HepG2 (cell line): ENCODE data around the gene TMEM127. TPM values are rescaled to one million over a fixed set of nuclear protein-coding genes. Genes with fewer than 3 reads are reported as not detected.

Source experiments
- ATAC-seq: fragments of 200-7000 bp; cut with Tn5 transposase; 3 replicates; pipeline ENCODE4 v1.9.1; 2020; ENCODE audit warnings: mild to moderate bottlenecking, moderate library complexity
- BruUV-seq: library from RNA; stranded (reverse); fragments of 400-500 nt; replicated peaks from 2 replicates; lab custom pipeline; 2021; lab: Mats Ljungman, UMichigan
- CTCF ChIA-PET: fragments of 300-600 bp; formaldehyde crosslinking; extraction: SDS; loops from one replicate; lab custom pipeline; 2021; ENCODE audit warnings: low total read pairs, inconsistent platforms, low intra/inter-chr PET ratio; lab: Yijun Ruan, JAX
- POLR2A ChIA-PET: fragments of 350-600 bp; sonication (Branson Sonifier 250); formaldehyde crosslinking; loops from one replicate; lab custom pipeline; 2020; ENCODE audit warnings: antibody characterized with exemption, inconsistent platforms; lab: Yijun Ruan, JAX
- DNase-seq: peaks from one replicate; pipeline ENCODE4 v3.0.0-alpha.2; 2015; ENCODE audit warnings: low spot score
- FAIRE-seq: peaks from 3 replicates; lab custom pipeline; 2011; peaks lifted over from hg19 to GRCh38; lab: Jason Lieb, UNC
- H2AFZ ChIP-seq: one replicate; pipeline ENCODE4 v1.6.1; 2011; ENCODE audit warnings: low read length, inconsistent platforms
- H3K27ac ChIP-seq: fragments of 300-600 bp; 3 replicates; pipeline ENCODE4 v1.8.0; 2011; ENCODE audit warnings: mixed run types, mild to moderate bottlenecking, mixed read lengths, low read length, inconsistent platforms; ENCODE audit not compliant: insufficient read depth; ENCODE audit errors: extremely low read length
- H3K27me3 ChIP-seq, 2 experiments: fragments of 200-600 bp in 1 of 2; 2 replicates in 1 of 2; 3 replicates in 1 of 2; pipeline versions ENCODE4 v1.6.0 to v1.8.0; 2011; ENCODE audit warnings: low read length in 2 of 2, mild to moderate bottlenecking in 2 of 2, moderate library complexity in 2 of 2, inconsistent platforms in 1 of 2; ENCODE audit not compliant: insufficient read depth in 2 of 2, control insufficient read depth in 1 of 2
- H3K36me3 ChIP-seq, 2 experiments: fragments of 200-600 bp in 1 of 2; replicated peaks in 1 of 2; 2 replicates in 1 of 2; 3 replicates in 1 of 2; pipeline versions ENCODE4 v1.5.1 to v1.8.0; 2011; ENCODE audit warnings: low read length in 2 of 2, inconsistent platforms in 1 of 2; ENCODE audit not compliant: insufficient read depth in 2 of 2, control insufficient read depth in 1 of 2
- H3K4me1 ChIP-seq: 2 replicates; pipeline ENCODE4 v1.5.1; 2012; ENCODE audit warnings: low read length, inconsistent platforms; ENCODE audit not compliant: insufficient read depth
- H3K4me2 ChIP-seq: 2 replicates; pipeline ENCODE4 v1.6.0; 2011; ENCODE audit warnings: low read depth, low read length, inconsistent platforms
- H3K4me3 ChIP-seq, 3 experiments: fragments of 200-600 bp in 1 of 3; sonication (generic), shearing (Covaris generic) in 1 of 3; replicated peaks in 1 of 3; 2 replicates each; pipeline ENCODE4 v1.5.1; 2011 to 2016; ENCODE audit warnings: low read length in 3 of 3, inconsistent platforms in 2 of 3, low read depth in 2 of 3, mild to moderate bottlenecking in 2 of 3, control low read depth in 1 of 3, mixed read lengths in 1 of 3; ENCODE audit not compliant: insufficient read depth in 1 of 3
- H3K79me2 ChIP-seq: one replicate; pipeline ENCODE4 v1.6.1; 2011; ENCODE audit warnings: low read length, inconsistent platforms; ENCODE audit not compliant: insufficient read depth
- H3K9ac ChIP-seq: 2 replicates; pipeline ENCODE4 v1.6.0; 2011; ENCODE audit warnings: mild to moderate bottlenecking, low read depth, low read length, inconsistent platforms; ENCODE audit not compliant: insufficient read depth
- H3K9me3 ChIP-seq: 2 replicates; pipeline ENCODE4 v1.5.1; 2012; ENCODE audit warnings: mild to moderate bottlenecking, low read length
- H4K20me1 ChIP-seq: 2 replicates; pipeline ENCODE4 v1.6.0; 2011; ENCODE audit warnings: inconsistent platforms, mild to moderate bottlenecking, low read length, moderate library complexity; ENCODE audit not compliant: insufficient read depth
- E2F5 ChIP-seq: sonication (generic); formaldehyde crosslinking; conservative IDR thresholded peaks from 2 replicates; pipeline ENCODE4 v1.4.0; 2020; ENCODE audit warnings: missing genetic modification reagents
- MAX ChIP-seq: IDR thresholded peaks from 2 replicates; pipeline ENCODE4 v1.6.1; 2012; ENCODE audit warnings: inconsistent platforms
- MED1 ChIP-seq: sonication (generic); formaldehyde crosslinking; IDR thresholded peaks from 2 replicates; pipeline ENCODE4 v1.4.0; 2020; ENCODE audit warnings: missing genetic modification reagents
- ZFP36L1 ChIP-seq: sonication (generic); formaldehyde crosslinking; IDR thresholded peaks from 2 replicates; pipeline ENCODE4 v1.8.0; 2022; ENCODE audit warnings: mild to moderate bottlenecking, missing genetic modification reagents, moderate library complexity
- ZFX ChIP-seq: sonication (generic); formaldehyde crosslinking; IDR thresholded peaks from 2 replicates; pipeline ENCODE4 v1.4.0; 2020; ENCODE audit warnings: mild to moderate bottlenecking, low read depth, missing genetic modification reagents, moderate library complexity
- WGBS: methylation state at CpG from one replicate; pipeline ENCODE4 v1.1.6; 2017; ENCODE audit warnings: low lambda C conversion rate; 5-methylcytosine and 5-hydroxymethylcytosine counted together
- in situ Hi-C: cut with HindIII; loops from 2 replicates; pipeline ENCODE4 v1.10.0; 2017; ENCODE audit warnings: low pct_unique_long_range_greater_than_20kb; ENCODE audit not compliant: extremely low pct_ligation_motif_present
- intact Hi-C: fragments of 100-400 bp; cut with micrococcal nuclease; formaldehyde crosslinking; loops from one replicate; pipeline ENCODE4 v1.10.0; 2022; ENCODE audit not compliant: unreplicated experiment
- polyA plus RNA-seq, 8 experiments: library from polyadenylated mRNA; depleted of rRNA in 3 of 8; stranded (reverse) in 7 of 8; unstranded in 1 of 8; fragments of >200 nt; fragmentation: Illumina TruSeq in 4 of 8; extraction: Trizol in 4 of 8; gene quantifications; 2 replicates each; pipeline versions ENCODE4 v1.2.1 to v1.2.3, GENCODE V29; 2011 to 2016; ENCODE audit warnings: low read depth in 4 of 8, missing spikeins in 1 of 8, mixed read lengths in 1 of 8; ENCODE audit not compliant: insufficient read depth in 1 of 8
- total RNA-seq, 5 experiments: library from RNA; depleted of rRNA; stranded (reverse); fragments of >200 nt; fragmentation: Illumina TruSeq; extraction: Trizol; gene quantifications; 2 replicates each; pipeline ENCODE4 v1.2.3, GENCODE V29; 2016; ENCODE audit warnings: low read depth in 1 of 5

TMEM127 gene
- total and polyA plus RNA-seq, 2 of the 13 experiments (the other 11 are each of a cell fraction or from before 2014, with no cell fraction given) = 21.5 to 33.9 TPM

GRCh38 chr2:96256611-96257113, 9.1 kb downstream of the TMEM127 start (continued):
- TF ChIP-seq E2F5 (CRISPR knock-in tag) (no peak), ZFP36L1 (no peak), ZFX (CRISPR knock-in tag) (no peak), MAX (no peak)

GRCh38 chr2:96254571-96254970, 11.2 kb downstream of the TMEM127 start:
- Histone ChIP-seq H3K79me2 (peaks cover 29% of the 10 kb centered on the region), H3K4me3 (no peak overlapping the region), H3K36me3 (peaks cover 26 to 54% of the 10 kb centered on the region in 2 experiments), H3K27ac (no peak overlapping the region), H3K4me2 (no peak overlapping the region), H2AFZ (no peak overlapping the region), H3K27me3 (no peaks in the 10 kb centered on the region), H4K20me1 (no peaks in the 10 kb centered on the region), H3K9me3 (no peaks in the 10 kb centered on the region), H3K4me1 (peaks cover 47% of the 10 kb centered on the region), H3K9ac (no peak overlapping the region)
- CTCF ChIA-PET = interaction anchor here (2.4 to 3.2 kb wide), 2 partner anchors 10 to 13 kb away, joined by 16 to 19 read pairs; partner anchors contain the start of genes CIAO1 and TMEM127
- BruUV-seq = no TSS peak
- no peak for FAIRE-seq
- no peak for ATAC-seq
- no peak for TF ChIP-seq MED1 (CRISPR knock-in tag)
- DNase-seq = no peak
- WGBS = 97% methylated on average over 11 of the region's 11 CpGs
- in situ Hi-C loops (no loop called here), intact Hi-C loops (loop anchor here (5.0 kb wide), 1 partner anchor 253 kb away; the partner anchor contains the start of gene NEURL3)
- POLR2A ChIA-PET = interaction anchor here (1.3 to 6.5 kb wide), 3 partner anchors 13 to 46 kb away, joined by 6 to 35 read pairs (median 9); partner anchors contain the start of genes CIAO1, STARD7 and TMEM127
